ENCODE data around the gene STK33. TPM values are rescaled to one million over a fixed set of nuclear protein-coding genes. Genes with fewer than 3 reads are reported as not detected.

Gene STK33
- total RNA-seq, 1 experiment from 2014 or later, result 19.5 TPM

GRCh38 chr11:8577791-8578581, 16.0 kb downstream of the STK33 start:
- Histone ChIP-seq H3K79me2 (ENCODE audit: insufficient read depth, low read length) (no peaks in the 10 kb centered on the region), H3K23ac (ENCODE audit: insufficient read length, low read depth, low read length) (no peak overlapping the region), H2AFZ (ENCODE audit: low read length) (no peak overlapping the region), H2AK5ac (ENCODE audit: insufficient read length, low read length) (no peak overlapping the region), H3K4me2 (ENCODE audit: insufficient read depth, insufficient read length, low read length) (no peak overlapping the region), H3K9me3 (ENCODE audit: control insufficient read depth, low read depth, low read length) (no peaks in the 10 kb centered on the region), H3K9ac (ENCODE audit: extremely low read depth, insufficient read length, low read length) (no peak overlapping the region), H2BK5ac (ENCODE audit: insufficient read length, low read length) (no peak overlapping the region), H3K23me2 (ENCODE audit: insufficient read length, low read depth, low read length, poor library complexity, severe bottlenecking) (no peaks in the 10 kb centered on the region), H3K27ac (ENCODE audit: insufficient read length, low read depth, low read length) (no peak overlapping the region), H3T11ph (ENCODE audit: low read length) (no peak overlapping the region), H4K5ac (ENCODE audit: insufficient read length, low read depth, low read length) (no peak overlapping the region), H3K14ac (ENCODE audit: insufficient read depth, low read length) (no peak overlapping the region), H3K56ac (ENCODE audit: insufficient read length, low read depth, low read length) (no peak overlapping the region), H4K91ac (ENCODE audit: insufficient read length, low read depth, low read length) (no peak overlapping the region), H4K20me1 (ENCODE audit: control insufficient read depth, insufficient read depth, insufficient read length) (no peaks in the 10 kb centered on the region), H3K4me1 (ENCODE audit: insufficient read depth, low read length) (no peaks in the 10 kb centered on the region), H2BK15ac (ENCODE audit: low read depth, low read length) (no peak overlapping the region), H3K18ac (ENCODE audit: insufficient read length, low read depth, low read length) (no peak overlapping the region), H2BK12ac (ENCODE audit: insufficient read length, low read depth, low read length) (no peak overlapping the region), H2BK20ac (ENCODE audit: low read depth, low read length, poor library complexity, severe bottlenecking) (no peak overlapping the region), H3K4ac (ENCODE audit: low read depth, low read length) (no peak overlapping the region), H4K8ac (replicated peaks; ENCODE audit: insufficient read length, low read depth, low read length) (no peak overlapping the region), H3K79me1 (ENCODE audit: insufficient read depth, low read depth, low read length, poor library complexity, severe bottlenecking) (no peaks in the 10 kb centered on the region), H2BK120ac (ENCODE audit: low read depth, low read length, poor library complexity, severe bottlenecking) (no peak overlapping the region), H3K27me3 (ENCODE audit: insufficient read depth, low read length) (no peaks in the 10 kb centered on the region)
- Mint-ChIP-seq H3K9me3 (peaks cover 12 to 15% of the 10 kb centered on the region in 2 experiments; a peak in 4 of 5 replicates), H3K4me1 (no peaks in the 10 kb centered on the region), H3K27ac (no peak overlapping the region), H3K4me3 (no peak overlapping the region), H3K36me3 (ENCODE audit: insufficient read depth in 1 of 3, low read depth in 3 of 3) (peaks cover 6 to 23% (median 12%) of the 10 kb centered on the region in 3 experiments; a peak in 6 of 7 replicates), H3K27me3 (ENCODE audit: low read depth) (no peaks in the 10 kb centered on the region)
- no peak for DNase-seq
- no peak for TF ChIP-seq CTCF (conservative IDR thresholded peaks at IDR 0.05)
- WGBS (ENCODE audit: extremely low coverage, insufficient read length, low lambda C conversion rate), result no CpG with 5 or more reads among the region's 2 CpGs

All from H9 (cell line).